Brain microvascular endothelial cell (primary cell): ENCODE results near the gene VTI1A.

ENCODE experiments used
- DNase-seq: peaks from one replicate; pipeline ENCODE4 v3.0.0-alpha.2; 2020
- H3K27ac ChIP-seq: fragments of 250-450 bp; sonication (Bioruptor Pico); 2 replicates; pipeline ENCODE4 v1.5.1; 2020; ENCODE audit warnings: mild to moderate bottlenecking, moderate library complexity
- H3K27me3 ChIP-seq: fragments of 250-450 bp; sonication (Bioruptor Pico); replicated peaks from 2 replicates; pipeline ENCODE4 v1.5.1; 2020; ENCODE audit warnings: mild to moderate bottlenecking
- H3K36me3 ChIP-seq: fragments of 250-450 bp; sonication (Bioruptor Pico); replicated peaks from 2 replicates; pipeline ENCODE4 v1.5.1; 2020; ENCODE audit warnings: mild to moderate bottlenecking
- H3K4me3 ChIP-seq: 2 replicates; pipeline ENCODE4 v1.5.1; 2011; ENCODE audit warnings: low read depth, mild to moderate bottlenecking, control low read depth, low read length, moderate library complexity
- CTCF ChIP-seq: IDR thresholded peaks from 2 replicates; pipeline ENCODE4 v1.5.1; 2011; ENCODE audit warnings: low read depth, mild to moderate bottlenecking, moderate library complexity, low read length, control low read depth, inconsistent platforms; ENCODE audit errors: missing control alignments
- in situ Hi-C: cut with HindIII; loops from 2 replicates; pipeline ENCODE4 v1.10.0; 2017; ENCODE audit warnings: low sequenced_read_pairs, low pct_ligation_motif_present

VTI1A gene

GRCh38 chr10:112524641-112525040 is 77.6 kb downstream of the VTI1A start:
- no peak for DNase-seq
- Histone ChIP-seq H3K27ac (no peak overlapping the region), H3K4me3 (no peak overlapping the region), H3K36me3 (no peaks in the 10 kb centered on the region), H3K27me3 (no peaks in the 10 kb centered on the region)
- TF ChIP-seq CTCF: no peak
- in situ Hi-C loops: no loop called here

GRCh38 chr10:112525200-112525599 is 78.2 kb downstream of the VTI1A start:
- Histone ChIP-seq H3K4me3 (no peak overlapping the region), H3K27me3 (no peaks in the 10 kb centered on the region), H3K36me3 (no peaks in the 10 kb centered on the region), H3K27ac (no peak overlapping the region)
- no peak for DNase-seq
- in situ Hi-C loops: no loop called here
- TF ChIP-seq CTCF: no peak

- Histone ChIP-seq H3K4me3 (no peak overlapping the region), H3K36me3 (no peaks in the 10 kb centered on the region), H3K27me3 (no peaks in the 10 kb centered on the region), H3K27ac (no peak overlapping the region)
- no peak for TF ChIP-seq CTCF
- no peak for DNase-seq
- in situ Hi-C loops: no loop called here
These were observed 79.1 kb downstream of the VTI1A start for GRCh38 chr10:112526139-112526538.

- Histone ChIP-seq H3K4me3 (no peak overlapping the region), H3K27ac (no peak overlapping the region), H3K36me3 (no peaks in the 10 kb centered on the region), H3K27me3 (no peaks in the 10 kb centered on the region)
- in situ Hi-C loops: no loop called here
- DNase-seq: no peak
- TF ChIP-seq CTCF: no peak
These were observed 79.9 kb downstream of the VTI1A start for GRCh38 chr10:112526906-112527305.

GRCh38 chr10:112528235-112528634 is 81.2 kb downstream of the VTI1A start:
- TF ChIP-seq CTCF: no peak
- H3K4me3 ChIP-seq: no peak overlapping the region
- in situ Hi-C loops: no loop called here
- H3K27ac ChIP-seq: no peak overlapping the region
- DNase-seq: no peak
- no peaks in the 10 kb centered on the region for H3K27me3 ChIP-seq
- H3K36me3 ChIP-seq: no peaks in the 10 kb centered on the region

GRCh38 chr10:112531421-112531820 is 84.4 kb downstream of the VTI1A start:
- no peaks in the 10 kb centered on the region for H3K36me3 ChIP-seq
- no peak overlapping the region for H3K4me3 ChIP-seq
- in situ Hi-C loops: no loop called here
- no peak for TF ChIP-seq CTCF
- DNase-seq: no peak
- no peak overlapping the region for H3K27ac ChIP-seq
- H3K27me3 ChIP-seq: no peaks in the 10 kb centered on the region
